HG02759 (cell line): ENCODE data around the gene ISCA1.
"Not testable (repeated sequence)": the region's sequence is repeated elsewhere in the genome, so short reads cannot be mapped to it uniquely, and the experiment has no call there.

Experiments used
- ATAC-seq: cut with Tn5 transposase; IDR thresholded peaks from one replicate; pipeline ENCODE4 v1.9.1; 2021; ENCODE audit warnings: mild to moderate bottlenecking, moderate library complexity; ENCODE audit not compliant: unreplicated experiment

Gene ISCA1

GRCh38 chr9:86282077-86282978 is at the start of gene ISCA1:
TSS of gene ISCA1 (minus strand) at chr9:86282538. CDS start at chr9:86282458, 80 bp downstream.
- ATAC-seq: peak; percentile 84

- no peak for ATAC-seq
Observed at GRCh38 chr9:86330186-86330585, 47.8 kb upstream of the ISCA1 start.

- no peak for ATAC-seq
Observed at GRCh38 chr9:86329649-86330048, 47.3 kb upstream of the ISCA1 start.

GRCh38 chr9:86328156-86328555 is 45.8 kb upstream of the ISCA1 start:
- no peak for ATAC-seq

- ATAC-seq: no peak
Observed at GRCh38 chr9:86326536-86326935, 44.2 kb upstream of the ISCA1 start.

- no peak for ATAC-seq
Observed at GRCh38 chr9:86324901-86325300, 42.6 kb upstream of the ISCA1 start.

- peak; percentile 83 for ATAC-seq
Observed at GRCh38 chr9:86324308-86324707, 42.0 kb upstream of the ISCA1 start.

- no peak for ATAC-seq
Observed at GRCh38 chr9:86322973-86323644, 40.8 kb upstream of the ISCA1 start.

- no peak for ATAC-seq
Observed at GRCh38 chr9:86321373-86321772, 39.0 kb upstream of the ISCA1 start.

GRCh38 chr9:86318187-86318586 is 35.8 kb upstream of the ISCA1 start:
- ATAC-seq: no peak

GRCh38 chr9:86315078-86315477 is 32.7 kb upstream of the ISCA1 start:
- no peak for ATAC-seq

- ATAC-seq: not testable (repeated sequence)
Observed at GRCh38 chr9:86312959-86313358, 30.6 kb upstream of the ISCA1 start.

GRCh38 chr9:86308687-86309086 is 26.3 kb upstream of the ISCA1 start:
- ATAC-seq: no peak

GRCh38 chr9:86304236-86304730 is 21.9 kb upstream of the ISCA1 start:
- no peak for ATAC-seq

- ATAC-seq: no peak
Observed at GRCh38 chr9:86303316-86303975, 21.1 kb upstream of the ISCA1 start.

- ATAC-seq: no peak
Observed at GRCh38 chr9:86301686-86302085, 19.3 kb upstream of the ISCA1 start.

- no peak for ATAC-seq
Observed at GRCh38 chr9:86300701-86301100, 18.4 kb upstream of the ISCA1 start.

GRCh38 chr9:86298873-86299272 is 16.5 kb upstream of the ISCA1 start:
- no peak for ATAC-seq

- not testable (repeated sequence) for ATAC-seq
Observed at GRCh38 chr9:86290341-86290740, 8.0 kb upstream of the ISCA1 start.

GRCh38 chr9:86288499-86289198 is 6.3 kb upstream of the ISCA1 start:
- no peak for ATAC-seq

- no peak for ATAC-seq
Observed at GRCh38 chr9:86287013-86287412, 4.7 kb upstream of the ISCA1 start.
